Progenitor cell of endocrine pancreas (in vitro differentiated cells): ENCODE data around the gene ENOSF1. TPM values are rescaled to one million over a fixed set of nuclear protein-coding genes. Genes with fewer than 3 reads are reported as not detected.

Experiments
- DNase-seq: peaks from one replicate; pipeline ENCODE4 v3.0.0; 2021; ENCODE audit warnings: low spot score; ENCODE audit not compliant: unreplicated experiment
- H3K27ac Mint-ChIP-seq: 2 replicates; pipeline ENCODE4 v1.8.0; 2021; ENCODE audit warnings: mild to moderate bottlenecking, moderate library complexity, mixed read lengths
- H3K27me3 Mint-ChIP-seq: 2 replicates; pipeline ENCODE4 v1.8.0; 2021; ENCODE audit warnings: mixed read lengths
- H3K36me3 Mint-ChIP-seq: 2 replicates; pipeline ENCODE4 v1.8.0; 2022; ENCODE audit warnings: mixed read lengths; ENCODE audit not compliant: insufficient read depth
- H3K4me1 Mint-ChIP-seq: 2 replicates; pipeline ENCODE4 v1.8.0; 2021; ENCODE audit warnings: low read depth, mixed read lengths
- H3K4me3 Mint-ChIP-seq: 2 replicates; pipeline ENCODE4 v1.8.0; 2021; ENCODE audit warnings: low read depth, mild to moderate bottlenecking, moderate library complexity, mixed read lengths
- H3K9me3 Mint-ChIP-seq: 2 replicates; pipeline ENCODE4 v1.8.0; 2021; ENCODE audit warnings: low read depth, mixed read lengths
- CTCF ChIP-seq: fragments of 200-600 bp; sonication (generic); IDR thresholded peaks from one replicate; pipeline ENCODE4 v1.5.0; 2021; ENCODE audit warnings: antibody characterized with exemption, mild to moderate bottlenecking; ENCODE audit not compliant: unreplicated experiment
- total RNA-seq: library from RNA; stranded (reverse); gene quantifications from 2 replicates; pipeline ENCODE4 v1.2.1, GENCODE V29; 2021

Gene ENOSF1
- total RNA-seq, 1 donor from 2014 or later = 70.8 TPM

- H3K36me3 Mint-ChIP-seq = no peaks in the 10 kb centered on the region
- TF ChIP-seq CTCF = no peak
- no peaks in the 10 kb centered on the region for H3K27me3 Mint-ChIP-seq
- H3K9me3 Mint-ChIP-seq = no peaks in the 10 kb centered on the region
- H3K27ac Mint-ChIP-seq = no peak overlapping the region
- H3K4me1 Mint-ChIP-seq = no peaks in the 10 kb centered on the region
- H3K4me3 Mint-ChIP-seq = no peak overlapping the region
- no peak for DNase-seq
Measured at GRCh38 chr18:647304-647703, 65.1 kb downstream of the ENOSF1 start.

GRCh38 chr18:644395-645004 lies 67.9 kb downstream of the ENOSF1 start:
- TF ChIP-seq CTCF = peak; percentile 13
- DNase-seq = no peak
- Mint-ChIP-seq H3K27me3 (no peaks in the 10 kb centered on the region), H3K27ac (no peak overlapping the region), H3K4me3 (no peak overlapping the region), H3K36me3 (no peaks in the 10 kb centered on the region), H3K9me3 (no peaks in the 10 kb centered on the region), H3K4me1 (no peaks in the 10 kb centered on the region)

GRCh38 chr18:641224-641623 lies 71.2 kb downstream of the ENOSF1 start:
- Mint-ChIP-seq H3K27me3 (no peaks in the 10 kb centered on the region), H3K4me1 (no peaks in the 10 kb centered on the region), H3K36me3 (no peaks in the 10 kb centered on the region), H3K27ac (no peak overlapping the region), H3K9me3 (no peaks in the 10 kb centered on the region), H3K4me3 (no peak overlapping the region)
- no peak for DNase-seq
- no peak for TF ChIP-seq CTCF

DNA sequence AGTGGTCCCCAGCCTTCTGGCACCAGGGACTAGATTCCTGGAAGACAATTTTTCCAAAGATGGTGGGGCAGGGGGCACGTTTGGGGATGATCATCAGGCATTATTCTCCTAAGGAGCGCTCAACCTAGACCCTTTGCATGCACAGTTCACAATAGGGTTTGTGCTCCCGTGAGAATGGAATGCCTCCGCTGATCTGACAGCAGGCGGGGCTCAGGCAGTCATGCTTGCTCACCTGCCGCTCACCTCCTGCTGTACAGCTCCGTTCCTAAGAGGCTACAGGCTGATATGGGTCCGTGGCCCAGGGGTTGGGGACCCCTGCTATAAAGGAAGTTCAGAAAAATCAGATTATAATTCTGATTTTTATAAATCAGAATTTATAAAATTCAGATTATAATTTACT lies 77.3 kb downstream of the ENOSF1 start:
- Mint-ChIP-seq H3K27ac (no peak overlapping the region), H3K4me3 (no peak overlapping the region)

GRCh38 chr18:634551-635045 lies 77.8 kb downstream of the ENOSF1 start:
- TF ChIP-seq CTCF = no peak
- DNase-seq = no peak
- Mint-ChIP-seq H3K9me3 (peaks cover 6% of the 10 kb centered on the region), H3K4me1 (peaks cover 5% of the 10 kb centered on the region), H3K4me3 (no peak overlapping the region), H3K27ac (peak overlapping the region; percentile 7), H3K27me3 (no peaks in the 10 kb centered on the region), H3K36me3 (peaks cover 1% of the 10 kb centered on the region)

More for the DNA sequence above, 77.3 kb downstream of the ENOSF1 start:
- Mint-ChIP-seq H3K36me3 (peaks cover 1% of the 10 kb centered on the region), H3K27me3 (no peaks in the 10 kb centered on the region), H3K9me3 (peaks cover 6% of the 10 kb centered on the region), H3K4me1 (peaks cover 5% of the 10 kb centered on the region)
- TF ChIP-seq CTCF = no peak
- no peak for DNase-seq
